Amygdala (tissue), 56 donors: ENCODE data around the gene MYOZ2.

Source experiments
- DNase-seq, 56 donors: peaks; one replicate each; lab custom pipeline; 2025; lab: John Stamatoyannopoulos, UW

Gene MYOZ2

GRCh38 chr4:119135721-119136121 lies at the start of gene MYOZ2:
MYOZ2 (plus strand) TSS chr4:119135832; CDS start chr4:119136526, 694 bp downstream.
- no peak for DNase-seq

- DNase-seq, result no peak
Measured at GRCh38 chr4:119087121-119087520, 48.5 kb upstream of the MYOZ2 start.

DNA sequence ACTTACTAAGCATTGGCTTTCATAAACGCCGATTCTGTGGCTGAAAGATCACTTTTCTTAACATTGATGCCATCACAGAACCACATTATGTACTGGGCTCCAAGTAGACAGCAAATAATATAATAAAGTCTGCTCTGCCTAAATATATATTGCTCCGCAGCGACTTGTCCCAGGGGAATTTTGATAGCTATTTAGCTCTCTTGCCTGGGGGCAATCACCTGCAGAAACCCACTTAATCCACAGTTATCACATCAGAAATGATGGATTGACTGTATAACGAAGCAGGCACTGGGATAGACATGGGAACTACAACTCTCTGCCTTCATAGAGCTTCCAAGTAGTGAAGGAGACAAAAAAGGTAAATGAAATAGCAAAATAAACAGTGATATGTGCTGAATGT lies 48.0 kb upstream of the MYOZ2 start:
- DNase-seq, result no peak

DNA sequence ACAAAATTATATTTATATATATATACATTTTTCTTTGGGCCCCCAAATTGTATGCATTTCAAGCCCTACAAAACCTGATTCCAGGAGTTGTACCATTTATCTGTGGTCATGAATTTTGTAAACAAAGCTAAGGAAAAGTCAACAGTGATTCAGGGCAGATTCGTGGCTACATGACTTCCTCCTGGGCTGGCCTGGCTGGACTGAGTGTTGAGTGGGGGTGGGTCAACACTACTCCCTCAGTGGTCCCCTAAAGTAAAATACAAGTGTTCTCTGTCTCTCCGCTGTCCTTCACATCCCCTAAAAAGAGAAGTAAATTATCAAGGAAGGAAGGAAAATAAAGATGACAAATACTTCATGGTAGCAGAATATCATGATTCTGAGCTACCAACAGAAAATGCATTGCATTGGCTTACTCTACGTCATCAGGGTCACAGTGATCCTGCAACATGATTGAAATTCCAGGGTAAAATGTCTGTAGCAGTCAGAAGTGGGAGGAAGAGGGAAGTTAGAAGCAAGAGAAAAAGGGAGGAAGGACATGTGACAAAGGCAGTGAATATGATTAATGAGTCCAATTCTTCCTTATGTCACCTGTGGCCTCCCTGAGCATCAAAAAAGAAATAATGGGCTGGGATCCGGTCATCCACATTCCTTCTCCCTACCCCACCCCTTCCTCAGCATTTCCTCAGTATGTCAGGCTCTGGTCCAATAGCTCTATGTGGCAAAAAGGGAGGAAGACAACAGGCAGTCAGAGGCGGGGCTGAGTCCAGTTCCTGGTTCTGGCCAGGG lies 42.4 kb upstream of the MYOZ2 start:
- no peak for DNase-seq

- no peak for DNase-seq
Measured at GRCh38 chr4:119097282-119097900, 38.2 kb upstream of the MYOZ2 start.

DNA sequence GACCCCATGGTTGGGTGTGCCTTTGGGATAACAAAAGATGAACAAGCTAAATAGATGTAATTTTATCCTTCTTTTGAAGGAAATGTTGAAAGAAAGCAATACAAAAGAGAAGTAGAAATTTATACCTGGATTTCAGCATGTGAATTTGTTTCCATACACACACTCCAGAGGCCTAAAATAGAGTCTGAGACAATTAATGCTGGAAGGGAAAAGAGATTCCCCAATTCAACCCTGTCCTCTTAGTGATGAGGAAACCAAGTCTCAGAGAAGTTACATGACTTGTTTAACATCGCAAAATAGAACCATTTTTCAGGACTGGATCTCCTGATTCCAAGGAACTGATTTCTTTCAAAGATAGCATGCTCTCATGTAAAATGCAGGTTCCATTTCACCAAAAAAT lies 37.3 kb upstream of the MYOZ2 start:
- DNase-seq, result no peak

DNA sequence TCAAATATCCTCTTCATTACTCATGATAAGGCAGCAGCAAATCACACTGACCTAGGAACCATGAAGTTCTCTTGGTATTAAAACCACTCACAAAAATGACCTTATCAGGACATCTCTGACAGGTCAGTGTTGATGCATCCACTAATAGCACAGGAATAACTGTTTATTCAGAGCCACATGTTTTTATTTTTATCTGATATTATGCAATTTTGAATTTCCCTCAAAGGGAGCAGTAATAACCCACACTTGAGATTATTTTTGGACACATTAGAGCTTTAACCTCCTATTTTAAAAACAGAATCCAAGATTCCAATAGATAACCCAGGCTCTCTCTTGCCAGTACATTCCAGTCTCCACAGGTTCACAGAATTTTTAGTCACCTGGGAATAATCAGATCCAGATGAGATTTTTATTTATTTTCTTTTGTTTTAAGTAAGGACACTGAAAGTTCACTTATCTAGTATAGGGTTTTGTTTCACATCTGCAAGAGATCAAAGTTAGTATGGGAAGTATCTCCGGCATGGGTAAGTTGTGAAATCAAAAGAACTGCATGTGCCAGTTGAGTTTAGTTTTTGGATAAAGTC lies 36.3 kb upstream of the MYOZ2 start:
- DNase-seq, result no peak

DNA sequence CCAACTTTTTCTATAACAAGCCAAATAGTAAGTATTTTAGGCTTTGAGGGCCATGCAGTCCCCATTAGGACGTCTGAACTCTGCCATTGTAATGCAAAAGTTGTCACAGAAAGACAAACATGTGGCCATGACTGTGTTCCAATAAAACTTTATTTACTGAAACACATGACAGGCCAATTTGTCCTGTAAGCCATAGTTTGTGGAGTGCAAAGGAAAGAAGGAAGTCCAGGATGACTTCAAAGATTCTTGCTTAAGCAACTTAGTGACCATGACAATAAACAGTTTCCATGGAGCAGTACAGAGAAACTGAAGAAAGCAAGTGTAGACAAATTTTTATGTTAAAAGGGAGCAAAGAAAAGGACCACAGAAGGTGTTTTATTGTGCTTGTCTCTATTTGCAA lies 35.0 kb upstream of the MYOZ2 start:
- no peak for DNase-seq

DNA sequence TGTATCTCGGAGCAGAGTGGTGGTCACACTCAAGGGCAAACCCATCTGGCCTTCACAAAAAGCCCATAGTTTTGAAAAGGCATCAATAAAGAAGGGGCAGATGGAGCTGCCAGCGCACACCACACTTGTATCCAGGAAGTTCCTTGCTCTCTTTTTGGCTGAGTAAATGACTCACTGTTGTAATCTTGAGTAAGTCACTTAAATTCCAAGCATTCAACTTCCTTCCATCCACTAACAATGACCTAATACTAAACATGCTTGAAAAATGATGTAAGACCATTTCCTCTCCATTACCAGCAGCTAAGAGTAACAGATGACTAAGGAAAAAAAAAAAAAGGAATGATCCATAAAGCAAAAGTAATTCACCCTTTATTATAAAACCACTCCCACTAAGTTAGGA lies 32.4 kb upstream of the MYOZ2 start:
- no peak for DNase-seq

DNA sequence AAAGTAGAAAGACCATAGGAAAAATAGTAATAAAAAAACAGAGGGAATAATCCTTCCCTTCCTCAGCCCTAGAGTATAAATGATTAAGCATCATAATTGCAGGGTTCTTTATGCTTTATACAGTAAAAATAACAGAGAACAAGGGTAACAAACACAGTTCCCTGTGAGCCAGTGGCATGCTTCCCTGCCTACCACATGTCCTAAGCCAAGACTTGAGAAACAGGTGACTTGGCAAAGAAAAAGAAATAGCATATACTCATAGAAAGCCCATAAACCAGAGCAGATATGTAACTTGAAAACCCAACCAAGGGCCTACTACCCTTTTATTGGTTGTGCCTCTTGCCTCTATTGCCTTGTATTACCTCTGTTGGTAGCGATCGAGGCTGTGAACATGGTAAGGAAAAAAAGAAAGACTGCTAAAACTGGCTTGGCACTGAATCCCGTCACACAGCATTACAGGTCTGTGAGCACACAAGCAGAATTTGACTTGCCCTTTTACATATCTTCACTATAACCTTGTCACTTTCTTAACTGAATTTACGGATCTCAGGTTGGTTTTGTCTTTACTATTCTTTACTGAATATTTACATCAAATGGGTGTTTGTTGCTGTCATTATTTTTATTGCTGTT lies 30.9 kb upstream of the MYOZ2 start:
- DNase-seq, result no peak

DNA sequence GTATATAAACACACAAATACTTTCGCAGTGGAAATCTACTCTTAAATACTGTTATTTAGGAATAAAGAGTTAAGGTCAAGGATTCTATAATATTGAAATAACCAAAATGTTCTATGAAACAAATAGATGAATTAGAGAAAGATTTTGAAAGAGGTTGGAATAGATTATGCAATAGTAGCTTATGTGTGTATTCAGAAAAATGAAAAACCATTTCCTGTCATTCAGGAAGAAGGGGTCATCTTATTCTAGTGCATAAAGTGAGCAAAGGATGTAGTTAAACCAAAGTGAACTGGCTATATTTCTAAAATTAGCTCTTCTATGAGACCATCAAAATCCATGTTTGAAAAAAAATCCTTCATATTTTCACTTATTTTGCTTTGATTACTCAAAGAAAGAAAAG lies 30.0 kb upstream of the MYOZ2 start:
- no peak for DNase-seq

GRCh38 chr4:119106036-119107000 lies 29.3 kb upstream of the MYOZ2 start:
- DNase-seq, result no peak

DNA sequence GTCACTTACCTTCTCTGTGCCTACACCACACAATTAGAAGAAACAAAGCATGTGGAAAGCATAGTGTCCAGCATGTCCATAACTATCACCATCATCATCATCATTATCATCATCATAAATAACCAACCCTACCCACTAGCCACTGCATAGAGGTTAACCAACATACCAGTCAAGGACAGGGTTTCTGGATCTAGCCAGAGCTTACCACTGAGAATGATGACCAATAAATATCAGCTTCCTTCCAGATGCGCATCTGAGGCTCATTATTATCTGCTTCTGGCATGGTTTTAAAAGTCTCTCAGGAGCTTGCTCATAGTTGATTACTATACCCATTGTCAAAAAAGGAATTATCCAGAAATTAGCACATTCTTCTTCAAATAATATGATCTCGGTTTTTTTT lies 25.5 kb upstream of the MYOZ2 start:
- DNase-seq, result no peak

DNA sequence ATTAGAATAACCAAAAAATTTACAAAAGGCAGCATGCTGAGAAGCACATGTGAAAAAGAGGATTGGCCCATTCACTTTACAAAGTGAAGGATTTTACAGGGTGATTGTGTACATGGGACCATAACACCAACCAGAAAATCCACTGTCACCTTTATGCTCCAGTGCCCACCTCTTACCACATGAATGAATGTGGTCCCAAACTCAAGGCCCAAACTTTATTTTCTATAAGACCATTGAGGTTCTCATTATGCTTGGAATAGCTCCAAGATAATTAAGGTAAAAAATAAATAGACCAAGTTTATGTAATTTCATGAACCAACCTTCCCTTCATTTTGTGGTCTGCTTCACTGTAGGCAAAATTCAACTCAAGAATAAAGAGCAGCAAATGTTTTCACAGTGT lies 24.3 kb upstream of the MYOZ2 start:
- no peak for DNase-seq

GRCh38 chr4:119113033-119113655 lies 22.5 kb upstream of the MYOZ2 start:
- DNase-seq, result no peak

DNA sequence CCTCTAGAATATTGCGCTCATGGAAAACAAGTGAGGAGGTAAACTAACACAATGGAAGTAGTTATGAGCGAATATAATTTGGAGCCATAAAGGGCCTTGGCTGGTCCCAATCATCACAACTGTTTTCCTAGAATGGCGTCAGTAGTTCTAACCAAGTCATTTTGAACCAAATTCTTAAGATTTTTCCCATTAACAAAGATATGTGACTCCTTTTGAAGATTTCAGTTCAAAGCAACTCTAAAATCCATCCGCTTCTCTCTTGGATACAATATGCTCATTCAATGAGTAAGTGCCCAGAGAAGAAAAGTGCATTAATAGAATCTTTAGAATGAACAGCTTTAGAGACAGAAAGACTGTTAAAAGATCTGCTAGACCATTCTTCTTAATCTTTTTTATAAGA lies 19.6 kb upstream of the MYOZ2 start:
- no peak for DNase-seq

DNA sequence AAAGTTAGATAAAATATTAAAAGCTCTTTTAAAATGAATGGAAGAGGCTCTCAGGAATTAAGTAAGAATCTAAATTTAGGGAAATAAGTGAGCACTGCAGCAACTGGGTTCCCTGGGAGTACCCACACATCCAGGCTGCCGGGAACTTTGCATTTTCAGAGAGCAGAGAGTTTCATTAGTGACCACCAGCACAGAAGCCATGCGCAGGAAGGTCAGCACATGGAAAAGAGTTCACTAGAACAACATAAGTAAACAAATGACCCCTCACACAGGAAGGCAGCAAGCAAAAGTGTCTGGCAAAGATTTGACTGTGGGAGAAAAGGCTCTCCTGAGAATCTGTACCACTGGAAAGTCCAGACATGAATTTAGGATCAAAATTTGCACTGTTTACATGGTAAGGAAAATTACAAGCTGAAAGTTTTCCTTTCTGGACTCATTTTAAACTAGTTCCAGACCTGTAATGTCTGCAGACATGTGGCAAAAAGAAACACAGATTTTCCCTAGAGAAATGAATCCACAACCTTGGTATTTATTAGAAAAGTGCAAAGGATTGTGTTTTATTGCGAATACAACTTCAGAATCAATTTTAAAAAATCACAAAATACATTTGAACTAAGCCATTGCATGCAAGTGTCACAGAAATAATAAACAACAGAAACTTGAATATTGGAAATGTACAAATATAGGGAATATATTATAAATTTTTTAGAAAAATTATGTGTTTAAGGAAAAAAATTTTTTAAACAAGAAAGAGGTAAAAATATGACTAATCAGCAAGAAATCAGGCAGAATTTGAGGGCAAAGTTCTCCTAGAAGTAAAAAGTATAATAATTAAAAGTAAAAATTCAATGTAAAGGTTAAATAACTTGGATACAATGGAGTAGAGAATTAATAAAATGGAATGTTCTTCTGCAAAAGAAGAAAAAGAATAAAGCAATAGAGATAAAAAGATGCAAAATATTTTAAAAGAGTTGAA lies 18.4 kb upstream of the MYOZ2 start:
- no peak for DNase-seq

- peak in 1 of 56 donors; percentile 1 for DNase-seq
Measured at GRCh38 chr4:119118397-119118796, 17.2 kb upstream of the MYOZ2 start.

- no peak for DNase-seq
Measured at GRCh38 chr4:119124352-119124751, 11.3 kb upstream of the MYOZ2 start.
